SW480 (cell line): ENCODE results near the gene TGFBRAP1.
"Not testable (repeated sequence)": the region's sequence is repeated elsewhere in the genome, so short reads cannot be mapped to it uniquely, and the experiment has no call there.

Experiments used
- DNase-seq: peaks from one replicate; pipeline ENCODE4 v3.0.0-alpha.2; 2016; ENCODE audit warnings: low spot score

The TGFBRAP1 gene

GRCh38 chr2:105358593-105358992 lies 29.1 kb upstream of the TGFBRAP1 start:
- no peak for DNase-seq

- DNase-seq: no peak
These were observed 27.6 kb upstream of the TGFBRAP1 start for GRCh38 chr2:105357122-105357521.

GRCh38 chr2:105344704-105345345 lies 15.3 kb upstream of the TGFBRAP1 start:
- peak; percentile 39 for DNase-seq

- no peak for DNase-seq
These were observed 9.9 kb upstream of the TGFBRAP1 start for GRCh38 chr2:105339414-105339813.

- DNase-seq: no peak
These were observed 8.5 kb upstream of the TGFBRAP1 start for GRCh38 chr2:105338020-105338385.

- peak; percentile 86 for DNase-seq
These were observed 7.8 kb upstream of the TGFBRAP1 start, which contains the start of gene C2orf49 for GRCh38 chr2:105337122-105338019. TSS of gene C2orf49 (plus strand) at chr2:105337540. CDS start at chr2:105337588, 48 bp downstream.

- DNase-seq: no peak
These were observed 7.2 kb upstream of the TGFBRAP1 start for GRCh38 chr2:105336786-105337121.

- no peak for DNase-seq
These were observed 5.9 kb upstream of the TGFBRAP1 start for GRCh38 chr2:105335469-105335868.

- DNase-seq: no peak
These were observed 4.7 kb upstream of the TGFBRAP1 start for GRCh38 chr2:105334211-105334610.

- DNase-seq: peak; percentile 37
These were observed 1.3 kb upstream of the TGFBRAP1 start for GRCh38 chr2:105330681-105331375.

GRCh38 chr2:105329197-105329554 lies 359 bp downstream of the TGFBRAP1 start:
- peak; percentile 23 for DNase-seq

- DNase-seq: peak; percentile 46
These were observed 996 bp downstream of the TGFBRAP1 start for GRCh38 chr2:105328281-105329196.

GRCh38 chr2:105327690-105328089 lies 1.8 kb downstream of the TGFBRAP1 start:
- DNase-seq: no peak

- not testable (repeated sequence) for DNase-seq
These were observed 2.3 kb downstream of the TGFBRAP1 start for GRCh38 chr2:105327271-105327670.

- DNase-seq: no peak
These were observed 4.1 kb downstream of the TGFBRAP1 start for GRCh38 chr2:105325389-105325963.

GRCh38 chr2:105324732-105325131 lies 4.8 kb downstream of the TGFBRAP1 start:
- DNase-seq: peak; percentile 67

GRCh38 chr2:105324101-105324500 lies 5.4 kb downstream of the TGFBRAP1 start:
- no peak for DNase-seq

GRCh38 chr2:105323111-105323510 lies 6.4 kb downstream of the TGFBRAP1 start:
- no peak for DNase-seq

- DNase-seq: no peak
These were observed 7.5 kb downstream of the TGFBRAP1 start for GRCh38 chr2:105321875-105322646.

- DNase-seq: no peak
These were observed 8.8 kb downstream of the TGFBRAP1 start for GRCh38 chr2:105320651-105321215.
